IMR-90 (cell line): Measurements from ENCODE around the gene SIPA1L3. TPM values are rescaled to one million over a fixed set of nuclear protein-coding genes. Genes with fewer than 3 reads are reported as not detected.
A peak's percentile ranks its signal among the peaks of the same experiment; 100 is the strongest.

Experiments used
- ATAC-seq: fragments of 200-7000 bp; cut with Tn5 transposase; 2 replicates; pipeline ENCODE4 v1.9.1; 2020; ENCODE audit warnings: low read depth, mild to moderate bottlenecking, moderate library complexity
- BruUV-seq: library from RNA; stranded (reverse); fragments of 400-500 nt; replicated peaks from 2 replicates; lab custom pipeline; 2021; lab: Mats Ljungman, UMichigan
- CTCF ChIA-PET: fragments of 300-600 bp; formaldehyde crosslinking; extraction: SDS; loops from one replicate; lab custom pipeline; 2021; ENCODE audit warnings: antibody characterized with exemption; lab: Yijun Ruan, JAX
- POLR2A ChIA-PET: fragments of 300-600 bp; sonication (Branson Sonifier 250); formaldehyde crosslinking; loops from one replicate; lab custom pipeline; 2022; ENCODE audit warnings: antibody characterized with exemption; ENCODE audit not compliant: unreplicated experiment; lab: Charles Lee
- DNase-seq: peaks from one replicate; pipeline ENCODE4 v3.0.0; 2013
- H2AFZ ChIP-seq: replicated peaks from 2 replicates; pipeline ENCODE3; 2013; ENCODE audit warnings: low read length, mild to moderate bottlenecking; ENCODE audit not compliant: poor library complexity
- H2AK5ac ChIP-seq: 2 replicates; pipeline ENCODE4 v1.6.1; 2013; ENCODE audit warnings: low read depth, low read length, inconsistent platforms
- H2AK9ac ChIP-seq: replicated peaks from 2 replicates; pipeline ENCODE3; 2013; ENCODE audit warnings: mild to moderate bottlenecking, low read depth, low read length, moderate library complexity; ENCODE audit not compliant: poor library complexity
- H2BK120ac ChIP-seq: 2 replicates; pipeline ENCODE4 v1.6.1; 2013; ENCODE audit warnings: low read depth, low read length, inconsistent platforms
- H2BK15ac ChIP-seq: 3 replicates; pipeline ENCODE4 v1.6.1; 2013; ENCODE audit warnings: low read depth, low read length, inconsistent platforms
- H2BK20ac ChIP-seq: 2 replicates; pipeline ENCODE4 v1.6.1; 2013; ENCODE audit warnings: low read depth, mild to moderate bottlenecking, inconsistent platforms, low read length, moderate library complexity
- H2BK5ac ChIP-seq: 2 replicates; pipeline ENCODE4 v1.6.1; 2013; ENCODE audit warnings: mild to moderate bottlenecking, low read depth, low read length, inconsistent platforms; ENCODE audit not compliant: poor library complexity, severe bottlenecking
- H3K14ac ChIP-seq: replicated peaks from 2 replicates; pipeline ENCODE4 v1.6.1; 2013; ENCODE audit warnings: low read depth, low read length, inconsistent platforms
- H3K18ac ChIP-seq: 2 replicates; pipeline ENCODE4 v1.6.1; 2013; ENCODE audit warnings: low read depth, low read length, control low read depth
- H3K23ac ChIP-seq: 2 replicates; pipeline ENCODE4 v1.6.1; 2013; ENCODE audit warnings: low read depth, low read length, inconsistent platforms
- H3K27ac ChIP-seq: 2 replicates; pipeline ENCODE4 v1.5.1; 2013; ENCODE audit warnings: mild to moderate bottlenecking, control low read depth, low read length; ENCODE audit not compliant: insufficient read depth
- H3K27me3 ChIP-seq: 2 replicates; pipeline ENCODE4 v1.6.1; 2013; ENCODE audit warnings: low read length; ENCODE audit not compliant: control insufficient read depth, insufficient read depth
- H3K36me3 ChIP-seq: 2 replicates; pipeline ENCODE4 v1.6.1; 2013; ENCODE audit warnings: low read length, mixed read lengths; ENCODE audit not compliant: control insufficient read depth, insufficient read depth
- H3K4ac ChIP-seq: 2 replicates; pipeline ENCODE4 v1.6.1; 2013; ENCODE audit warnings: low read depth, low read length, inconsistent platforms
- H3K4me1 ChIP-seq: 2 replicates; pipeline ENCODE4 v1.6.1; 2013; ENCODE audit warnings: low read length, mixed read lengths; ENCODE audit not compliant: control insufficient read depth, insufficient read depth
- H3K4me2 ChIP-seq: 2 replicates; pipeline ENCODE4 v1.6.1; 2013; ENCODE audit warnings: low read depth, mild to moderate bottlenecking, control low read depth, low read length, moderate library complexity
- H3K4me3 ChIP-seq: 2 replicates; pipeline ENCODE4 v1.5.1; 2013; ENCODE audit warnings: low read depth, mild to moderate bottlenecking, control low read depth, low read length, moderate library complexity; ENCODE audit not compliant: insufficient read depth
- H3K56ac ChIP-seq: 2 replicates; pipeline ENCODE4 v1.6.1; 2013; ENCODE audit warnings: low read length, inconsistent platforms; ENCODE audit not compliant: insufficient read depth; ENCODE audit errors: extremely low read depth
- H3K79me1 ChIP-seq, 2 experiments: 2 replicates each; pipeline ENCODE4 v1.6.1; 2013; ENCODE audit warnings: low read length in 2 of 2, inconsistent platforms in 1 of 2, low read depth in 1 of 2
- H3K9ac ChIP-seq: 2 replicates; pipeline ENCODE4 v1.6.1; 2013; ENCODE audit warnings: low read depth, low read length, control low read depth
- H3K9me1 ChIP-seq: 2 replicates; pipeline ENCODE4 v1.6.1; 2013; ENCODE audit warnings: low read length, inconsistent platforms; ENCODE audit not compliant: insufficient read depth
- H3K9me3 ChIP-seq: 2 replicates; pipeline ENCODE4 v1.6.1; 2013; ENCODE audit warnings: low read length; ENCODE audit not compliant: control insufficient read depth, insufficient read depth
- H4K20me1 ChIP-seq: 2 replicates; pipeline ENCODE4 v1.6.1; 2013; ENCODE audit warnings: low read length, inconsistent platforms; ENCODE audit not compliant: insufficient read depth
- H4K5ac ChIP-seq: 2 replicates; pipeline ENCODE4 v1.6.1; 2013; ENCODE audit warnings: mild to moderate bottlenecking, low read depth, low read length, control low read depth
- H4K8ac ChIP-seq, 2 experiments: 2 replicates each; pipeline ENCODE4 v1.6.1; 2013; ENCODE audit warnings: low read depth in 2 of 2, low read length in 2 of 2, control low read depth in 1 of 2, inconsistent platforms in 1 of 2
- H4K91ac ChIP-seq: 2 replicates; pipeline ENCODE4 v1.6.1; 2013; ENCODE audit warnings: low read depth, low read length, inconsistent platforms; ENCODE audit not compliant: insufficient read depth
- BHLHE40 ChIP-seq: fragments of 150-350 bp; IDR thresholded peaks from 2 replicates; pipeline ENCODE4 v1.6.1; 2016; ENCODE audit warnings: mild to moderate bottlenecking, low read depth, low read length
- CEBPB ChIP-seq: IDR thresholded peaks from 2 replicates; pipeline ENCODE4 v1.6.1; 2012; ENCODE audit warnings: low read depth, low read length, improper control_type of control experiment
- CHD1 ChIP-seq: IDR thresholded peaks from 2 replicates; pipeline ENCODE4 v1.6.1; 2012; ENCODE audit warnings: low read depth, low read length, improper control_type of control experiment
- ELK1 ChIP-seq: fragments of 150-350 bp; IDR thresholded peaks from 2 replicates; pipeline ENCODE4 v1.6.1; 2016; ENCODE audit warnings: low read depth, mild to moderate bottlenecking, low read length, moderate library complexity, borderline replicate concordance
- FOS ChIP-seq: fragments of 150-350 bp; IDR thresholded peaks from 2 replicates; pipeline ENCODE4 v1.6.1; 2016; ENCODE audit warnings: low read depth, low read length
- MAFK ChIP-seq: IDR thresholded peaks from 2 replicates; pipeline ENCODE4 v1.6.1; 2012; ENCODE audit warnings: low read depth, low read length, improper control_type of control experiment
- MAZ ChIP-seq: IDR thresholded peaks from 2 replicates; pipeline ENCODE4 v1.6.1; 2012; ENCODE audit warnings: low read depth, mild to moderate bottlenecking, low read length, improper control_type of control experiment, moderate library complexity, borderline replicate concordance
- MXI1 ChIP-seq: IDR thresholded peaks from 2 replicates; pipeline ENCODE4 v1.6.1; 2012; ENCODE audit warnings: low read depth, mild to moderate bottlenecking, low read length, moderate library complexity, borderline replicate concordance
- NFE2L2 ChIP-seq: fragments of 150-350 bp; IDR thresholded peaks from 2 replicates; pipeline ENCODE4 v1.6.1; 2016; ENCODE audit warnings: low read depth, mild to moderate bottlenecking, low read length
- RCOR1 ChIP-seq: IDR thresholded peaks from 2 replicates; pipeline ENCODE4 v1.6.1; 2012; ENCODE audit warnings: mild to moderate bottlenecking, low read length, improper control_type of control experiment; ENCODE audit not compliant: insufficient replicate concordance
- SMC3 ChIP-seq: fragments of 150-350 bp; IDR thresholded peaks from 2 replicates; pipeline ENCODE4 v1.6.1; 2016; ENCODE audit warnings: low read depth, mild to moderate bottlenecking, antibody characterized with exemption, low read length, moderate library complexity
- USF2 ChIP-seq: fragments of 150-350 bp; IDR thresholded peaks from 2 replicates; pipeline ENCODE4 v1.6.1; 2017; ENCODE audit warnings: mild to moderate bottlenecking, antibody characterized with exemption, low read length, low read depth
- WGBS, 2 experiments: methylation state at CpG; one replicate each; pipeline versions ENCODE4 v1.1.5 to v1.1.7; 2013; ENCODE audit warnings: missing lambda C conversion rate in 2 of 2; ENCODE audit not compliant: insufficient read length in 1 of 2; ENCODE audit errors: extremely low coverage in 2 of 2; 5-methylcytosine and 5-hydroxymethylcytosine counted together
- dilution Hi-C: fragments of 300-500 bp; cut with HindIII; formaldehyde crosslinking; loops from one replicate; pipeline ENCODE4 v1.14.3; 2018; ENCODE audit warnings: low sequenced_read_pairs; ENCODE audit not compliant: unreplicated experiment
- in situ Hi-C: fragments of 300-500 bp; cut with MboI; formaldehyde crosslinking; loops from 3 replicates; pipeline ENCODE4 v1.14.3; 2019; ENCODE audit warnings: low sequenced_read_pairs, inconsistent platforms, mixed read lengths
- intact Hi-C: fragments of 100-400 bp; cut with micrococcal nuclease; formaldehyde crosslinking; loops from 2 replicates; pipeline ENCODE4 v1.10.0; 2022
- polyA plus RNA-seq, 3 experiments: library from polyadenylated mRNA; depleted of rRNA; stranded (reverse); fragments of >200 nt; gene quantifications; 2 replicates each; pipeline ENCODE4 v1.2.3, GENCODE V29; 2012; ENCODE audit warnings: low replicate concordance in 1 of 3
- total RNA-seq: library from RNA; depleted of rRNA; stranded (reverse); fragments of >200 nt; gene quantifications from 2 replicates; pipeline ENCODE4 v1.2.3, GENCODE V29; 2012

Gene SIPA1L3
- total and polyA plus RNA-seq, 2 of the 4 experiments (the other 2 are of a cell fraction): 4.1 to 9.4 TPM

- Histone ChIP-seq H3K9me1 (peaks cover 20% of the 10 kb centered on the region), H3K4me3 (no peak overlapping the region), H4K20me1 (no peaks in the 10 kb centered on the region; the same call in 1 of the 2 replicates), H2BK15ac (no peak overlapping the region), H3K14ac (peak overlapping the region; percentile 65), H3K36me3 (no peaks in the 10 kb centered on the region), H2BK20ac (peak overlapping the region; percentile 51; the same call in 1 of the 2 replicates), H3K4me2 (no peak overlapping the region; the same call in 1 of the 2 replicates), H3K4ac (peak overlapping the region; percentile 87; the same call in 1 of the 2 replicates), H4K91ac (no peak overlapping the region), H2BK120ac (peak overlapping the region; percentile 35), H3K4me1 (peaks cover 35% of the 10 kb centered on the region), H3K56ac (no peak overlapping the region), H3K27ac (no peak overlapping the region), H3K9me3 (no peaks in the 10 kb centered on the region), H4K8ac (no peak overlapping the region; a peak in 1 of 4 replicates), H3K27me3 (no peaks in the 10 kb centered on the region), H2BK5ac (peak overlapping the region; percentile 70), H3K23ac (no peak overlapping the region), H3K18ac (peak overlapping the region; percentile 27; the same call in 1 of the 2 replicates), H4K5ac (no peak overlapping the region; the same call in 1 of the 2 replicates), H2AK9ac (no peak overlapping the region), H3K9ac (no peak overlapping the region), H2AK5ac (no peak overlapping the region), H2AFZ (no peak overlapping the region), H3K79me1 (peaks cover 10 to 80% of the 10 kb centered on the region in 2 experiments)
- intact Hi-C loops (no loop called here), in situ Hi-C loops (no loop called here), dilution Hi-C loops (no loop called here)
- TF ChIP-seq ELK1 (no peak), SMC3 (no peak), CHD1 (no peak), USF2 (no peak), RCOR1 (no peak), MAFK (no peak), BHLHE40 (no peak), CEBPB (no peak), MAZ (no peak), MXI1 (no peak), NFE2L2 (no peak), FOS (no peak)
- ChIA-PET POLR2A (no interaction called here), CTCF (interaction anchor here (1.7 kb wide), 1 partner anchor 157 kb away, joined by 7 read pairs; no protein-coding TSS in a partner anchor)
- BruUV-seq: no TSS peak
- ATAC-seq (no peak), DNase-seq (no peak)
- WGBS, 2 experiments: 93% methylated on average over 2 of the region's 7 CpGs; no CpG with 5 or more reads in 1 of the 2 experiments
Measured at GRCh38 chr19:38059897-38060296, 152.9 kb downstream of the SIPA1L3 start.
